ENCODE results near the gene STXBP5. TPM values are rescaled to one million over a fixed set of nuclear protein-coding genes. Genes with fewer than 3 reads are reported as not detected.
A peak's percentile ranks its signal among the peaks of the same experiment; 100 is the strongest.

STXBP5 gene
- total and polyA plus RNA-seq, 9 of the 15 experiments (the other 6 are each of a cell fraction or from before 2014, with no cell fraction given) = 23.3 to 172 (median 71.5) TPM

DNA sequence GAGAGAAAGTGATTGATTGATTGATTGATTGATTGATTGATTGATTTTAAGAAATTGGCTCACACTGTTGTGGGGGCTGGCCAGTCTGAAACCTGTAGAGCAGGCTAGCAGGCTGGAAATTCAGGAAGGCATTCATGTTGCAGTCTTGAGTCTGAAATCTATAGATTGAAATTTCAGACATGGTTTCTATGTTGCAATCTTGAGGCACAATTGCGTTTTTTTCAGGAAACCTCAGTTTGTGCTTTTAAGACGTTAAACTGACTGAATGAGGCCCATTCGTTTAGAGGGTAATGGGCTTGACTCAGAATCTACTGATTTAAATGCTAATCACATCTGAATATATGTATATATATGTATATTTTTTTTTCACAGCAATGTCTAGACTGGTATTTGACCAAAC, 106.3 kb downstream of the STXBP5 start:
- H3K4me3 ChIP-seq = no peak overlapping the region
- no TSS peak for BruUV-seq (replicated peaks)
- no peaks in the 10 kb centered on the region for H3K9me1 ChIP-seq (ENCODE audit: control insufficient read depth, insufficient read depth, low read length)
- FAIRE-seq = no peak
- intact Hi-C loops (cut with micrococcal nuclease) = no loop called here
- H3K79me2 ChIP-seq (ENCODE audit: control insufficient read depth, insufficient read depth, low read length) = no peaks in the 10 kb centered on the region
- ChIA-PET POLR2A (no interaction called here), CTCF (ENCODE audit: low intra/inter-chr PET ratio) (no interaction called here)
- H3K4me2 ChIP-seq (ENCODE audit: insufficient read depth, low read length) = no peak overlapping the region
- no peak overlapping the region for H3K9ac ChIP-seq (ENCODE audit: insufficient read depth in 1 of 2, low read depth in 2 of 2, low read length in 2 of 2)
- WGBS (ENCODE audit: insufficient coverage, low coverage, missing lambda C conversion rate) = 73% methylated on average over 3 of the region's 3 CpGs
- no peak for DNase-seq (ENCODE audit: extremely low read depth in 1 of 4, low spot score in 3 of 4)
- no peaks in the 10 kb centered on the region for H4K20me1 ChIP-seq (replicated peaks; ENCODE audit: control insufficient read depth, insufficient read depth, low read length)
- in situ Hi-C loops (cut with MboI) = no loop called here
- TF ChIP-seq CEBPG (CRISPR knock-in tag; IDR thresholded peaks at IDR 0.05) = no peak
- TF ChIP-seq CEBPG (tag; conservative IDR thresholded peaks at IDR 0.05 in 1 of 2, IDR thresholded peaks at IDR 0.05 in 1 of 2) = peak; percentile 27 to 55; a peak in 2 of 4 replicates
- 0 out of 2 replicates have a peak, but pooled peaks have one; percentile 49 for TF ChIP-seq CUX1 (CRISPR knock-in tag; IDR thresholded peaks at IDR 0.05)
- no peak for TF ChIP-seq ZNF232 (CRISPR knock-in tag; IDR thresholded peaks at IDR 0.05)
- peak; percentile 63 for TF ChIP-seq CEBPB (tag; IDR thresholded peaks at IDR 0.05)
- peak; percentile 22 for TF ChIP-seq MEIS2 (IDR thresholded peaks at IDR 0.05; ENCODE audit: partially characterized antibody)
- TF ChIP-seq, protein P1, sequence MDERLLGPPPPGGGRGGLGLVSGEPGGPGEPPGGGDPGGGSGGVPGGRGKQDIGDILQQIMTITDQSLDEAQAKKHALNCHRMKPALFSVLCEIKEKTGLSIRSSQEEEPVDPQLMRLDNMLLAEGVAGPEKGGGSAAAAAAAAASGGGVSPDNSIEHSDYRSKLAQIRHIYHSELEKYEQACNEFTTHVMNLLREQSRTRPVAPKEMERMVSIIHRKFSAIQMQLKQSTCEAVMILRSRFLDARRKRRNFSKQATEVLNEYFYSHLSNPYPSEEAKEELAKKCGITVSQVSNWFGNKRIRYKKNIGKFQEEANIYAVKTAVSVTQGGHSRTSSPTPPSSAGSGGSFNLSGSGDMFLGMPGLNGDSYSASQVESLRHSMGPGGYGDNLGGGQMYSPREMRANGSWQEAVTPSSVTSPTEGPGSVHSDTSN (CRISPR knock-in tag; IDR thresholded peaks at IDR 0.05; ENCODE audit: low read depth) = no peak
- TF ChIP-seq, protein P1 (tag; conservative IDR thresholded peaks at IDR 0.05; ENCODE audit: low read depth) = peak; percentile 49; the same call in 1 of the 2 replicates
- H2AFZ ChIP-seq (ENCODE audit: low read depth, low read length) = no peak overlapping the region
- H3K4me1 ChIP-seq (replicated peaks in 1 of 2; ENCODE audit: control insufficient read depth in 2 of 2, insufficient read depth in 2 of 2, low read length in 2 of 2) = no peaks in the 10 kb centered on the region
- no peaks in the 10 kb centered on the region for H3K9me3 ChIP-seq (replicated peaks; ENCODE audit: control insufficient read depth, insufficient read depth, low read depth, low read length)
- H3K27ac ChIP-seq (ENCODE audit: extremely low read depth, low read depth, low read length) = no peak overlapping the region
- H3K27me3 ChIP-seq (ENCODE audit: control insufficient read depth in 2 of 2, insufficient read depth in 2 of 2, low read length in 2 of 2) = no peaks in the 10 kb centered on the region
- ATAC-seq = no peak
- H3K36me3 ChIP-seq (ENCODE audit: control insufficient read depth, insufficient read depth, low read length) = peaks cover 89% of the 10 kb centered on the region

All from K562 (cell line).